ENCODE measurements around the gene SDC3. TPM values are rescaled to one million over a fixed set of nuclear protein-coding genes. Genes with fewer than 3 reads are reported as not detected.

Gene SDC3
- total and polyA plus RNA-seq, 8 donors = 29.8 to 65.2 (median 46.0) TPM

- TF ChIP-seq CTCF (IDR thresholded peaks at IDR 0.05) = no peak
- no peak overlapping the region for H3K4me3 ChIP-seq
- ATAC-seq = no peak
- intact Hi-C loops (cut with DNase I) = no loop called here
- no peaks in the 10 kb centered on the region for H3K9me3 ChIP-seq
- H3K4me1 ChIP-seq = peaks cover 16 to 29% of the 10 kb centered on the region in 2 donors
- DNase-seq = peak in 1 of 4 donors; percentile 47
- H3K36me3 ChIP-seq = peaks cover 0 to 13% of the 10 kb centered on the region in 2 donors
- no peak overlapping the region for H3K27ac ChIP-seq
- H3K27me3 ChIP-seq = no peaks in the 10 kb centered on the region
Observed at GRCh38 chr1:30878559-30878958, 30.0 kb downstream of the SDC3 start.

- DNase-seq (peak in 1 of 4 donors; percentile 61), ATAC-seq (no peak)
- peak overlapping the region in 1 of 2 donors; percentile 33 for H3K27ac ChIP-seq
- peaks cover 0 to 18% of the 10 kb centered on the region in 2 donors for H3K36me3 ChIP-seq
- no peak for TF ChIP-seq CTCF (IDR thresholded peaks at IDR 0.05)
- H3K4me1 ChIP-seq = peaks cover 16 to 29% of the 10 kb centered on the region in 2 donors
- intact Hi-C loops (cut with DNase I) = no loop called here
- no peak overlapping the region for H3K4me3 ChIP-seq
- peaks cover 0 to 3% of the 10 kb centered on the region in 2 donors for H3K9me3 ChIP-seq
- no peaks in the 10 kb centered on the region for H3K27me3 ChIP-seq
Observed at GRCh38 chr1:30878016-30878415, 30.5 kb downstream of the SDC3 start.

GRCh38 chr1:30877205-30877912, 31.2 kb downstream of the SDC3 start:
- peak; percentile 80 for ATAC-seq
- TF ChIP-seq CTCF (IDR thresholded peaks at IDR 0.05) = no peak
- intact Hi-C loops (cut with DNase I) = no loop called here
- Histone ChIP-seq H3K27ac (peak overlapping the region in 1 of 2 donors; percentile 33), H3K4me1 (peaks cover 16 to 29% of the 10 kb centered on the region in 2 donors), H3K36me3 (peaks cover 0 to 25% of the 10 kb centered on the region in 2 donors), H3K9me3 (peaks cover 0 to 6% of the 10 kb centered on the region in 2 donors), H3K27me3 (no peaks in the 10 kb centered on the region), H3K4me3 (no peak overlapping the region)
- DNase-seq = peak in 3 of 4 donors; percentile 75 to 86 (median 84)

- H3K9me3 ChIP-seq = peaks cover 0 to 6% of the 10 kb centered on the region in 2 donors
- peak in 1 of 4 donors; percentile 63 for DNase-seq
- H3K27ac ChIP-seq = no peak overlapping the region
- H3K36me3 ChIP-seq = peaks cover 0 to 32% of the 10 kb centered on the region in 2 donors
- no peak for TF ChIP-seq CTCF (IDR thresholded peaks at IDR 0.05)
- no peaks in the 10 kb centered on the region for H3K27me3 ChIP-seq
- intact Hi-C loops (cut with DNase I) = no loop called here
- H3K4me3 ChIP-seq = no peak overlapping the region
- ATAC-seq = no peak
- H3K4me1 ChIP-seq = peaks cover 16 to 29% of the 10 kb centered on the region in 2 donors
Observed at GRCh38 chr1:30876451-30877204, 31.9 kb downstream of the SDC3 start.

GRCh38 chr1:30875916-30876315, 32.6 kb downstream of the SDC3 start:
- no peak overlapping the region for H3K27ac ChIP-seq
- DNase-seq = no peak
- H3K4me3 ChIP-seq = no peak overlapping the region
- TF ChIP-seq CTCF (IDR thresholded peaks at IDR 0.05) = no peak
- no peak for ATAC-seq
- peaks cover 0 to 32% of the 10 kb centered on the region in 2 donors for H3K36me3 ChIP-seq
- peaks cover 0 to 6% of the 10 kb centered on the region in 2 donors for H3K9me3 ChIP-seq
- intact Hi-C loops (cut with DNase I) = no loop called here
- no peaks in the 10 kb centered on the region for H3K27me3 ChIP-seq
- H3K4me1 ChIP-seq = peaks cover 16 to 29% of the 10 kb centered on the region in 2 donors
